Panc1 (cell line): ENCODE measurements around the gene CEP97. TPM values are rescaled to one million over a fixed set of nuclear protein-coding genes. Genes with fewer than 3 reads are reported as not detected.
"Not testable (repeated sequence)": the region's sequence is repeated elsewhere in the genome, so short reads cannot be mapped to it uniquely, and the experiment has no call there.

Experiments used
- ATAC-seq: fragments of 200-7000 bp; cut with Tn5 transposase; 2 replicates; pipeline ENCODE4 v1.9.1; 2020; ENCODE audit warnings: mild to moderate bottlenecking, moderate library complexity
- BruUV-seq: library from RNA; stranded (reverse); fragments of 400-500 nt; replicated peaks from 2 replicates; lab custom pipeline; 2021; lab: Mats Ljungman, UMichigan
- CTCF ChIA-PET: fragments of 300-600 bp; sonication (Branson Sonifier 250); formaldehyde crosslinking; loops from one replicate; lab custom pipeline; 2022; ENCODE audit warnings: antibody characterized with exemption; lab: Charles Lee
- POLR2A ChIA-PET: fragments of 300-600 bp; sonication (Branson Sonifier 250); formaldehyde crosslinking; loops from one replicate; lab custom pipeline; 2022; ENCODE audit warnings: antibody characterized with exemption; lab: Charles Lee
- DNase-seq: peaks from one replicate; pipeline ENCODE4 v3.0.0-alpha.2; 2010; ENCODE audit warnings: low read depth, low spot score
- H3K27ac ChIP-seq: 2 replicates; pipeline ENCODE4 v1.5.1; 2011; ENCODE audit warnings: mild to moderate bottlenecking, low read length, inconsistent platforms
- H3K27me3 ChIP-seq: fragments of 200-500 bp; sonication (Bioruptor generic); 2 replicates; pipeline ENCODE4 v1.6.0; 2014; ENCODE audit warnings: low read length, inconsistent platforms; ENCODE audit not compliant: control insufficient read depth, insufficient read depth
- H3K36me3 ChIP-seq: fragments of 200-500 bp; sonication (Bioruptor generic); 2 replicates; pipeline ENCODE4 v1.5.1; 2014; ENCODE audit warnings: inconsistent platforms, mild to moderate bottlenecking, low read length, moderate library complexity; ENCODE audit not compliant: control insufficient read depth, insufficient read depth
- H3K4me1 ChIP-seq: 2 replicates; pipeline ENCODE4 v1.5.1; 2011; ENCODE audit warnings: inconsistent platforms, mild to moderate bottlenecking, low read length, moderate library complexity; ENCODE audit not compliant: control insufficient read depth, insufficient read depth
- H3K4me3 ChIP-seq, 2 experiments: 2 replicates each; pipeline ENCODE4 v1.5.1; 2011 to 2012; ENCODE audit warnings: low read depth in 2 of 2, low read length in 2 of 2, mild to moderate bottlenecking in 2 of 2, inconsistent platforms in 1 of 2, moderate library complexity in 1 of 2
- H3K9me3 ChIP-seq: fragments of 200-500 bp; sonication (Bioruptor generic); 2 replicates; pipeline ENCODE4 v1.5.1; 2014; ENCODE audit warnings: low read depth, mild to moderate bottlenecking, inconsistent platforms, low read length, moderate library complexity; ENCODE audit not compliant: control insufficient read depth, insufficient read depth
- POLR2AphosphoS5 ChIP-seq: IDR thresholded peaks from 2 replicates; pipeline ENCODE4 v1.6.1; 2012; ENCODE audit warnings: mild to moderate bottlenecking, low read depth, low read length, moderate library complexity
- SIN3A ChIP-seq: IDR thresholded peaks from 2 replicates; pipeline ENCODE4 v1.6.1; 2012; ENCODE audit warnings: low read depth, mild to moderate bottlenecking, low read length, moderate library complexity, borderline replicate concordance; ENCODE audit not compliant: insufficient read depth
- TCF7L2 ChIP-seq: IDR thresholded peaks from 2 replicates; pipeline ENCODE4 v1.6.1; 2011; ENCODE audit warnings: mild to moderate bottlenecking, low read depth, low read length, inconsistent platforms
- in situ Hi-C: cut with HindIII; loops from 2 replicates; pipeline ENCODE4 v1.10.0; 2016; ENCODE audit warnings: low sequenced_read_pairs, low pct_unique_long_range_greater_than_20kb
- intact Hi-C: fragments of 100-400 bp; cut with micrococcal nuclease; formaldehyde crosslinking; loops from one replicate; pipeline ENCODE4 v1.10.0; 2022; ENCODE audit not compliant: unreplicated experiment
- total RNA-seq: library from RNA; stranded (reverse); gene quantifications from one replicate; pipeline ENCODE4 v1.2.1, GENCODE V29; 2021; ENCODE audit not compliant: unreplicated experiment
- TF ChIP-seq, protein P1 (sequence below), 2 experiments: IDR thresholded peaks; 2 replicates each; pipeline ENCODE4 v1.6.1; 2011 to 2012; ENCODE audit warnings: low read depth in 2 of 2, control low read depth in 1 of 2, low read length in 1 of 2, mild to moderate bottlenecking in 1 of 2, moderate library complexity in 1 of 2; ENCODE audit not compliant: insufficient read depth in 1 of 2
- TF ChIP-seq, protein P2 (sequence below): fragments of 450-650 bp; IDR thresholded peaks from 2 replicates; pipeline ENCODE4 v1.5.1; 2017; ENCODE audit warnings: mild to moderate bottlenecking

Gene CEP97
- total RNA-seq, 1 experiment from 2014 or later, result 17.4 TPM

DNA sequence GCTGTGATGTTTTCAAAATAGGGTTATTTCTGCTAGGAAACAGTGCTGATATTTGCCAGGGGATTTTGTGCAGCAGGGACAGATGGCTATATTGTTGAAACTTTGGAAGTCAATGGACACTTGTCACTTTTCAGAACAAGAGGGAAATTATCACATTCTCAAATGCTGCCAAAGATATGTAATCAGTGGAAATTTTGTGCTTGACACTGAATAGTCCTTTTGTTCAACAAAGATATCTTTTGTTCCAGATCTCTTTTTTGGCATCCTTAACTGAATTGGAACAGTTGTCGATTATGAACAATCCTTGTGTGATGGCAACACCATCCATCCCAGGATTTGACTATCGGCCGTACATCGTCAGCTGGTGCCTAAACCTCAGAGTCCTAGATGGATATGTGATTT lies 7.8 kb downstream of the CEP97 start:
- TF ChIP-seq TCF7L2, result no peak
- intact Hi-C loops (no loop called here), in situ Hi-C loops (no loop called here)
- ChIA-PET POLR2A (no interaction called here), CTCF (no interaction called here)
- DNase-seq, result no peak
- no peaks in the 10 kb centered on the region for H3K9me3 ChIP-seq
- peaks cover 18% of the 10 kb centered on the region for H3K36me3 ChIP-seq
- no peak for ATAC-seq
- H3K27me3 ChIP-seq, result no peaks in the 10 kb centered on the region
- no peak overlapping the region for H3K4me3 ChIP-seq
- BruUV-seq, result no TSS peak
- H3K4me1 ChIP-seq, result no peaks in the 10 kb centered on the region
- no peak overlapping the region for H3K27ac ChIP-seq

DNA sequence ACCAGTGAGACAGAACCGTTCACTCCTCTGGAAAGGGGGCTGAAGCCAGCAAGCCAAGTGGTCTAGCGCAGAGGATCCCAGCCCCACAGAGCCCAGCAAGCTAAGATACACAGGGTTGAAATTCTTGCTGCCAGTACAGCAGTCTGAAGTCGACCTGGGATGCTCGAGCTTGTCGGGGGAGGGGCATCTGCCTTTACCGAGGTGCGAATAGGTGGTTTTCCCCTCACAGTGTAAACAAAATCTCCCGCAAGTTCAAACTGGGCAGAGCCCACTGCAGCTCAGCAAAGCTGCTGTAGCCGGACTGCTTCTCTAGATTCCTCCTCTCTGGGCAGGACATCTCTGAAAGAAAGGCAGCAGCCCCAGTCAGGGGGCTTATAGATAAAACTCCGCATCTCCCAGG lies 11.4 kb downstream of the CEP97 start:
- H3K9me3 ChIP-seq, result no peaks in the 10 kb centered on the region
- no peak for DNase-seq
- H3K27me3 ChIP-seq, result no peaks in the 10 kb centered on the region
- no peak overlapping the region for H3K27ac ChIP-seq
- CTCF ChIA-PET, result no interaction called here
- no TSS peak for BruUV-seq
- POLR2A ChIA-PET, result no interaction called here
- no peak for ATAC-seq
- H3K4me3 ChIP-seq, result no peak overlapping the region
- H3K36me3 ChIP-seq, result peaks cover 14% of the 10 kb centered on the region
- no peaks in the 10 kb centered on the region for H3K4me1 ChIP-seq
- TF ChIP-seq POLR2AphosphoS5 (no peak), TCF7L2 (no peak), SIN3A (no peak)
- TF ChIP-seq, protein P1, sequence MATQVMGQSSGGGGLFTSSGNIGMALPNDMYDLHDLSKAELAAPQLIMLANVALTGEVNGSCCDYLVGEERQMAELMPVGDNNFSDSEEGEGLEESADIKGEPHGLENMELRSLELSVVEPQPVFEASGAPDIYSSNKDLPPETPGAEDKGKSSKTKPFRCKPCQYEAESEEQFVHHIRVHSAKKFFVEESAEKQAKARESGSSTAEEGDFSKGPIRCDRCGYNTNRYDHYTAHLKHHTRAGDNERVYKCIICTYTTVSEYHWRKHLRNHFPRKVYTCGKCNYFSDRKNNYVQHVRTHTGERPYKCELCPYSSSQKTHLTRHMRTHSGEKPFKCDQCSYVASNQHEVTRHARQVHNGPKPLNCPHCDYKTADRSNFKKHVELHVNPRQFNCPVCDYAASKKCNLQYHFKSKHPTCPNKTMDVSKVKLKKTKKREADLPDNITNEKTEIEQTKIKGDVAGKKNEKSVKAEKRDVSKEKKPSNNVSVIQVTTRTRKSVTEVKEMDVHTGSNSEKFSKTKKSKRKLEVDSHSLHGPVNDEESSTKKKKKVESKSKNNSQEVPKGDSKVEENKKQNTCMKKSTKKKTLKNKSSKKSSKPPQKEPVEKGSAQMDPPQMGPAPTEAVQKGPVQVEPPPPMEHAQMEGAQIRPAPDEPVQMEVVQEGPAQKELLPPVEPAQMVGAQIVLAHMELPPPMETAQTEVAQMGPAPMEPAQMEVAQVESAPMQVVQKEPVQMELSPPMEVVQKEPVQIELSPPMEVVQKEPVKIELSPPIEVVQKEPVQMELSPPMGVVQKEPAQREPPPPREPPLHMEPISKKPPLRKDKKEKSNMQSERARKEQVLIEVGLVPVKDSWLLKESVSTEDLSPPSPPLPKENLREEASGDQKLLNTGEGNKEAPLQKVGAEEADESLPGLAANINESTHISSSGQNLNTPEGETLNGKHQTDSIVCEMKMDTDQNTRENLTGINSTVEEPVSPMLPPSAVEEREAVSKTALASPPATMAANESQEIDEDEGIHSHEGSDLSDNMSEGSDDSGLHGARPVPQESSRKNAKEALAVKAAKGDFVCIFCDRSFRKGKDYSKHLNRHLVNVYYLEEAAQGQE (IDR thresholded peaks at IDR 0.05; ENCODE audit: insufficient read depth in 1 of 2, low read depth in 2 of 2, low read length in 1 of 2), result no peak
- TF ChIP-seq, protein P2, sequence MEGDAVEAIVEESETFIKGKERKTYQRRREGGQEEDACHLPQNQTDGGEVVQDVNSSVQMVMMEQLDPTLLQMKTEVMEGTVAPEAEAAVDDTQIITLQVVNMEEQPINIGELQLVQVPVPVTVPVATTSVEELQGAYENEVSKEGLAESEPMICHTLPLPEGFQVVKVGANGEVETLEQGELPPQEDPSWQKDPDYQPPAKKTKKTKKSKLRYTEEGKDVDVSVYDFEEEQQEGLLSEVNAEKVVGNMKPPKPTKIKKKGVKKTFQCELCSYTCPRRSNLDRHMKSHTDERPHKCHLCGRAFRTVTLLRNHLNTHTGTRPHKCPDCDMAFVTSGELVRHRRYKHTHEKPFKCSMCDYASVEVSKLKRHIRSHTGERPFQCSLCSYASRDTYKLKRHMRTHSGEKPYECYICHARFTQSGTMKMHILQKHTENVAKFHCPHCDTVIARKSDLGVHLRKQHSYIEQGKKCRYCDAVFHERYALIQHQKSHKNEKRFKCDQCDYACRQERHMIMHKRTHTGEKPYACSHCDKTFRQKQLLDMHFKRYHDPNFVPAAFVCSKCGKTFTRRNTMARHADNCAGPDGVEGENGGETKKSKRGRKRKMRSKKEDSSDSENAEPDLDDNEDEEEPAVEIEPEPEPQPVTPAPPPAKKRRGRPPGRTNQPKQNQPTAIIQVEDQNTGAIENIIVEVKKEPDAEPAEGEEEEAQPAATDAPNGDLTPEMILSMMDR, result no peak
- intact Hi-C loops, result no loop called here
- in situ Hi-C loops, result no loop called here

DNA sequence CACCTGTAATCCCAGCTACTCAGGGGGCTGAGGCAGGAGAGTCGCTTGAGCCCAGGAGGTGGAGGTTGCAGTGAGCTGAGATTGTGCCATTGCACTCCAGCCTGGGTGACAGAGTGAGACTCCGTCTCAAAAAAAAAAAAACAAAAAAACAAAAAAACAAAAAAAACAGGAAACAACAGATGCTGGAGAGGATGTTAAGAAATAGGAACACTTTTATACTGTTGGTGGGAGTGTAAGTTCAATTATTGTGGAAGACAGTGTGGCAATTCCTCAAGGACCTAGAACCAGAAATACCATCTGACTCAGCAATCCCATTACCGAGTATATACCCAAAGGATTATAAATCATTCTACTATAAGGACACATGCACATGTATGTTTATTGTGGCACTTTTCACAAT lies 17.5 kb downstream of the CEP97 start:
- in situ Hi-C loops, ATAC-seq, CTCF ChIA-PET: not testable (repeated sequence)

More for the DNA sequence above, 17.5 kb downstream of the CEP97 start:
- intact Hi-C loops, H3K27ac ChIP-seq, H3K36me3 ChIP-seq, H3K27me3 ChIP-seq, DNase-seq, H3K4me1 ChIP-seq, POLR2A ChIA-PET, H3K9me3 ChIP-seq, H3K4me3 ChIP-seq, BruUV-seq: not testable (repeated sequence)
